PC-3 (cell line): ENCODE data around the gene LGALS9B. TPM values are rescaled to one million over a fixed set of nuclear protein-coding genes. Genes with fewer than 3 reads are reported as not detected.
"Not testable (repeated sequence)": the region's sequence is repeated elsewhere in the genome, so short reads cannot be mapped to it uniquely, and the experiment has no call there.

Source experiments
- ATAC-seq: fragments of 200-7000 bp; cut with Tn5 transposase; 2 replicates; pipeline ENCODE4 v1.9.1; 2020; ENCODE audit warnings: mild to moderate bottlenecking, moderate library complexity
- BruUV-seq: library from RNA; stranded (reverse); fragments of 400-500 nt; replicated peaks from 2 replicates; lab custom pipeline; 2021; lab: Mats Ljungman, UMichigan
- CTCF ChIA-PET: fragments of 300-600 bp; sonication (Branson Sonifier 250); formaldehyde crosslinking; loops from one replicate; lab custom pipeline; 2022; ENCODE audit warnings: antibody characterized with exemption; lab: Charles Lee
- POLR2A ChIA-PET: fragments of 300-600 bp; sonication (Branson Sonifier 250); formaldehyde crosslinking; loops from one replicate; lab custom pipeline; 2022; ENCODE audit warnings: antibody characterized with exemption; ENCODE audit not compliant: unreplicated experiment; lab: Charles Lee
- DNase-seq: peaks from one replicate; pipeline ENCODE4 v3.0.0-alpha.2; 2015
- H2AFZ ChIP-seq: fragments of 300-600 bp; sonication (generic); 2 replicates; pipeline ENCODE4 v1.6.0; 2016; ENCODE audit warnings: antibody characterized with exemption, low read length
- H3F3A ChIP-seq: fragments of 300-600 bp; sonication (generic); one replicate; pipeline ENCODE4 v1.6.0; 2017; ENCODE audit warnings: antibody characterized with exemption, low read length, control low read depth, mild to moderate bottlenecking; ENCODE audit not compliant: unreplicated experiment
- H3K27ac ChIP-seq: fragments of 300-600 bp; sonication (generic); 2 replicates; pipeline ENCODE4 v1.5.1; 2016; ENCODE audit warnings: mild to moderate bottlenecking, low read length
- H3K27me3 ChIP-seq: fragments of 300-600 bp; sonication (generic); 2 replicates; pipeline ENCODE4 v1.6.1; 2016; ENCODE audit warnings: low read length, mixed read lengths
- H3K36me3 ChIP-seq: fragments of 300-600 bp; sonication (generic); 2 replicates; pipeline ENCODE4 v1.6.1; 2016; ENCODE audit warnings: low read depth, mixed run types, low read length, mixed read lengths
- H3K4me1 ChIP-seq: fragments of 300-600 bp; sonication (generic); 2 replicates; pipeline ENCODE4 v1.5.1; 2016; ENCODE audit warnings: low read length; ENCODE audit not compliant: insufficient read depth
- H3K4me2 ChIP-seq: fragments of 300-600 bp; sonication (generic); 2 replicates; pipeline ENCODE4 v1.6.0; 2016; ENCODE audit warnings: low read length
- H3K4me3 ChIP-seq: fragments of 300-600 bp; sonication (generic); 2 replicates; pipeline ENCODE4 v1.5.1; 2016; ENCODE audit warnings: mild to moderate bottlenecking, low read length, mixed read lengths
- H3K79me2 ChIP-seq: fragments of 300-600 bp; sonication (generic); 2 replicates; pipeline ENCODE4 v1.6.1; 2017; ENCODE audit warnings: low read length, mixed read lengths
- H3K9ac ChIP-seq: fragments of 300-600 bp; sonication (generic); 2 replicates; pipeline ENCODE4 v1.6.0; 2016; ENCODE audit warnings: mild to moderate bottlenecking, low read length
- H3K9me2 ChIP-seq: fragments of 300-600 bp; sonication (generic); replicated peaks from 2 replicates; pipeline ENCODE4 v1.6.1; 2016; ENCODE audit warnings: mixed run types, low read length, mixed read lengths
- H3K9me3 ChIP-seq: fragments of 300-600 bp; sonication (generic); 2 replicates; pipeline ENCODE4 v1.6.1; 2016; ENCODE audit warnings: low read length, mixed read lengths
- H4K20me1 ChIP-seq: fragments of 300-600 bp; sonication (generic); 2 replicates; pipeline ENCODE4 v1.6.1; 2016; ENCODE audit warnings: low read length, mixed read lengths
- intact Hi-C: fragments of 100-400 bp; cut with micrococcal nuclease; formaldehyde crosslinking; loops from 2 replicates; pipeline ENCODE4 v1.9.0; 2023
- total RNA-seq: library from RNA; depleted of rRNA; stranded (reverse); fragments of >200 nt; gene quantifications from 2 replicates; pipeline ENCODE4 v1.2.3, GENCODE V29; 2014
- TF ChIP-seq, protein P1 (sequence below): fragments of 300-600 bp; sonication (generic); conservative IDR thresholded peaks from 2 replicates; pipeline ENCODE4 v1.5.1; 2017; ENCODE audit warnings: antibody characterized with exemption, low read depth, mild to moderate bottlenecking, low read length

The LGALS9B gene
- total RNA-seq, 1 experiment from 2014 or later = not detected

- not testable (repeated sequence) for BruUV-seq, H3F3A ChIP-seq, H3K9ac ChIP-seq
These were observed 20.4 kb downstream of the LGALS9B start for GRCh38 chr17:20446895-20447294.

GRCh38 chr17:20444581-20445236 lies 22.6 kb downstream of the LGALS9B start:
- ATAC-seq, DNase-seq, CTCF ChIA-PET: not testable (repeated sequence)

More at GRCh38 chr17:20446895-20447294, 20.4 kb downstream of the LGALS9B start:
- H3K4me1 ChIP-seq, H3K79me2 ChIP-seq, ATAC-seq, H3K4me2 ChIP-seq, H3K27me3 ChIP-seq, H3K9me2 ChIP-seq, DNase-seq, POLR2A ChIA-PET, CTCF ChIA-PET, H3K4me3 ChIP-seq, H4K20me1 ChIP-seq, H3K27ac ChIP-seq, H3K36me3 ChIP-seq, H3K9me3 ChIP-seq, H2AFZ ChIP-seq, intact Hi-C loops: not testable (repeated sequence)
- TF ChIP-seq, protein P1, sequence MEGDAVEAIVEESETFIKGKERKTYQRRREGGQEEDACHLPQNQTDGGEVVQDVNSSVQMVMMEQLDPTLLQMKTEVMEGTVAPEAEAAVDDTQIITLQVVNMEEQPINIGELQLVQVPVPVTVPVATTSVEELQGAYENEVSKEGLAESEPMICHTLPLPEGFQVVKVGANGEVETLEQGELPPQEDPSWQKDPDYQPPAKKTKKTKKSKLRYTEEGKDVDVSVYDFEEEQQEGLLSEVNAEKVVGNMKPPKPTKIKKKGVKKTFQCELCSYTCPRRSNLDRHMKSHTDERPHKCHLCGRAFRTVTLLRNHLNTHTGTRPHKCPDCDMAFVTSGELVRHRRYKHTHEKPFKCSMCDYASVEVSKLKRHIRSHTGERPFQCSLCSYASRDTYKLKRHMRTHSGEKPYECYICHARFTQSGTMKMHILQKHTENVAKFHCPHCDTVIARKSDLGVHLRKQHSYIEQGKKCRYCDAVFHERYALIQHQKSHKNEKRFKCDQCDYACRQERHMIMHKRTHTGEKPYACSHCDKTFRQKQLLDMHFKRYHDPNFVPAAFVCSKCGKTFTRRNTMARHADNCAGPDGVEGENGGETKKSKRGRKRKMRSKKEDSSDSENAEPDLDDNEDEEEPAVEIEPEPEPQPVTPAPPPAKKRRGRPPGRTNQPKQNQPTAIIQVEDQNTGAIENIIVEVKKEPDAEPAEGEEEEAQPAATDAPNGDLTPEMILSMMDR = peak; percentile 20; the same call in 1 of the 2 replicates

GRCh38 chr17:20444173-20444572 lies 23.2 kb downstream of the LGALS9B start:
- H3K9ac ChIP-seq, H3K79me2 ChIP-seq, intact Hi-C loops, H3F3A ChIP-seq, H2AFZ ChIP-seq, H3K4me2 ChIP-seq, POLR2A ChIA-PET, H3K27me3 ChIP-seq, H3K4me3 ChIP-seq, H3K27ac ChIP-seq, BruUV-seq, H3K9me2 ChIP-seq, H4K20me1 ChIP-seq, H3K4me1 ChIP-seq, H3K36me3 ChIP-seq, ATAC-seq, CTCF ChIA-PET, H3K9me3 ChIP-seq, DNase-seq: not testable (repeated sequence)

More at GRCh38 chr17:20444581-20445236, 22.6 kb downstream of the LGALS9B start:
- H4K20me1 ChIP-seq, H3K4me3 ChIP-seq, H3F3A ChIP-seq, H3K36me3 ChIP-seq, H3K9ac ChIP-seq, H2AFZ ChIP-seq, H3K27ac ChIP-seq, H3K9me2 ChIP-seq, H3K4me2 ChIP-seq, H3K79me2 ChIP-seq, BruUV-seq, H3K9me3 ChIP-seq, H3K27me3 ChIP-seq, intact Hi-C loops, H3K4me1 ChIP-seq, POLR2A ChIA-PET: not testable (repeated sequence)

GRCh38 chr17:20443632-20444031 lies 23.7 kb downstream of the LGALS9B start:
- H3K4me2 ChIP-seq, intact Hi-C loops, H2AFZ ChIP-seq, H3F3A ChIP-seq, CTCF ChIA-PET, H3K4me1 ChIP-seq, H3K9ac ChIP-seq, H3K79me2 ChIP-seq, H3K27ac ChIP-seq, H3K27me3 ChIP-seq, H3K36me3 ChIP-seq, H3K4me3 ChIP-seq, DNase-seq, H3K9me2 ChIP-seq, H3K9me3 ChIP-seq, ATAC-seq, BruUV-seq, H4K20me1 ChIP-seq, POLR2A ChIA-PET: not testable (repeated sequence)

DNA sequence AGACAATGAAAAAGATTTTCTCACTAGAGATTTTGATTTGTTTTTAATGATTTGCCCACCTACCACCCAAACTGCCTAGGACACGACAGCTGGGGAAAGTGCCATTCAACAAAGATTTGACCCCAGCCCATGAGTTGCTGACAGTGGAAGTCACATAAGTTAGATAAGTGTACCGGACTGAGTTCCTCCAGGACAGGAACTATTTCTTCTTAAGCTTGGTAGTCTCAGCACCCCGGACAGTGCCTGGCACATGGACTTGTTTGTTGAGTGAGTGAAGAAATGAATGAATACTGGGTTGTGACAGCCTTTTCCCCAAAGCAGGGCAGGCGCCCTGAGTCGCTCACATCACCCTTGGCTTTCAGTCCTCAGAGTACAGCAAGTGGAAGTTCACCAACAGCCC lies 26.7 kb downstream of the LGALS9B start:
- POLR2A ChIA-PET, ATAC-seq, BruUV-seq: not testable (repeated sequence)

DNA sequence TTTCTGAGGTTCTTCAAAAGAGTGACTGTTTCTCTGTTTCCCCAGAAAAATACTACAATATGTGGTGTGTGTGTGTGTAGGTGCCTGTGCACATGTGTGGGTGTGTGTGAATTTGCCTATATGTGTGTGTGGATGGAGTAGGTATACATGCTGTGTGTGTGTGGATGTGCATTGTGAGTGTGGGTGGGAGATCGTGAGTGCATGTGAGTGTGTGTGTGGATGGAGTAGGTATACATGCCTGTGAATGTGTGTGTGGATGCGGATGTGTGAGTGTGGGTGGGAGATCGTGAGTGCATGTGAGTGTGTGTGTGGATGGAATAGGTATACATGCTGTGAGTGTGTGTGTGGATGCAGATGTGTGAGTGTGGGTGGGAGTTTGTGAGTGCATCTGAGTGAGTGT lies 32.2 kb downstream of the LGALS9B start:
- H3K4me3 ChIP-seq, CTCF ChIA-PET, H3K9ac ChIP-seq, H3K27me3 ChIP-seq, POLR2A ChIA-PET, H3F3A ChIP-seq, H3K79me2 ChIP-seq, ATAC-seq, BruUV-seq, intact Hi-C loops, H2AFZ ChIP-seq, H3K36me3 ChIP-seq, DNase-seq, H3K27ac ChIP-seq, H4K20me1 ChIP-seq, H3K4me2 ChIP-seq, H3K9me3 ChIP-seq, H3K4me1 ChIP-seq, H3K9me2 ChIP-seq: not testable (repeated sequence)

More for the DNA sequence above, 26.7 kb downstream of the LGALS9B start:
- H2AFZ ChIP-seq, H3K27ac ChIP-seq, H3K9me3 ChIP-seq, CTCF ChIA-PET, H3K4me1 ChIP-seq, H3K9ac ChIP-seq, H3K79me2 ChIP-seq, H4K20me1 ChIP-seq, H3K36me3 ChIP-seq, H3K4me2 ChIP-seq, H3K4me3 ChIP-seq, H3K27me3 ChIP-seq, intact Hi-C loops, H3K9me2 ChIP-seq, H3F3A ChIP-seq, DNase-seq: not testable (repeated sequence)
